Measurements from ENCODE around the gene NEK3. TPM values are rescaled to one million over a fixed set of nuclear protein-coding genes. Genes with fewer than 3 reads are reported as not detected.
"Not testable (repeated sequence)": the region's sequence is repeated elsewhere in the genome, so short reads cannot be mapped to it uniquely, and the experiment has no call there.

The NEK3 gene
- polyA plus RNA-seq, 2 of the 4 experiments (the other 2 are of a cell fraction) = 6.5 to 19.3 TPM

DNA sequence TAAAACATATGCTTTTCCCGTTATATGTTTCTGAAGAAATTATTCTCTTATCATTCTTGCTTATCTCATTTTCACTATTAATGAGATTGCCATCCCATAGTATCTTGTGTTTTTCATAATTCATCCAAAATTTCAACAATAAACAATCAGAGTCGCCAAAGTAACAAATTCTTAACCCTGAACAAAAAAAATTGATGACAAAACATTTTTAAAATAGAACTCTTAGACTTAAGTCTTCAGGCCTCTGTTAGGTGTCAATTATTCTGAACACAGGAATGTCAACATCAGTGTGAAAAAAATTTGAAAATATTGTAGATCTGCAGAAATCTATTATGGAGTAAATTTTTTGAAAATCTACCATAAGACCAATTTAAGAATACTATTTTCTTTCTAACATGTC lies 67.9 kb downstream of the NEK3 start:
- WGBS (ENCODE audit: missing lambda C conversion rate) = 52% methylated on average over 2 of the region's 2 CpGs

DNA sequence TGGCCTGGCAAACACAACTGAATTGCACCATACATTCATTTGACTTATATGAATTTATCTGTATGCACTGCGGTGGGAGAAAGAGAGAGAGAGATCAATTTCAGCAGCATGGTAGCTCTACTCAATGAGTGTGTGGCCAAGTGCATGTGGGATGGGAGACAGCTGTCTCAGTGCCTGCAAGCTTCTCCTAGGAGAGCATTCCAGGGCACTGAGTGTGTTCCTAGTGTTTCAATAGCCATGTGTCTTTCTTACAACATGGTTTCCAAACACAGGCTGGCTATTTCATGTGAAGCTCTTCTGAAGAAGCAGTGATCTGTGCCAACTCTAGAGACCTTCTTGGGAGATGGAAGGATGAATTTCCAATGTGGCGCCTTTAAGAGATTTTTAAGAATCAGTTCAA lies 74.0 kb downstream of the NEK3 start:
- H3K4me2 ChIP-seq = no peak overlapping the region
- CTCF ChIA-PET = no interaction called here
- no peak for ATAC-seq
- H3K9me3 ChIP-seq = no peaks in the 10 kb centered on the region
- DNase-seq (ENCODE audit: low read depth in 1 of 2, low spot score in 1 of 2) = no peak
- H3K27ac ChIP-seq = no peak overlapping the region
- WGBS (ENCODE audit: missing lambda C conversion rate) = 81% methylated on average over 2 of the region's 2 CpGs
- TF ChIP-seq PHF8 (IDR thresholded peaks at IDR 0.05; ENCODE audit: borderline replicate concordance, low read depth) = no peak
- no peak for TF ChIP-seq NR3C1 (IDR thresholded peaks at IDR 0.05)
- TF ChIP-seq ELK1 (IDR thresholded peaks at IDR 0.05; ENCODE audit: low read depth, low read length) = no peak
- TF ChIP-seq HDAC2 (IDR thresholded peaks at IDR 0.05) = no peak
- TF ChIP-seq, protein P1, sequence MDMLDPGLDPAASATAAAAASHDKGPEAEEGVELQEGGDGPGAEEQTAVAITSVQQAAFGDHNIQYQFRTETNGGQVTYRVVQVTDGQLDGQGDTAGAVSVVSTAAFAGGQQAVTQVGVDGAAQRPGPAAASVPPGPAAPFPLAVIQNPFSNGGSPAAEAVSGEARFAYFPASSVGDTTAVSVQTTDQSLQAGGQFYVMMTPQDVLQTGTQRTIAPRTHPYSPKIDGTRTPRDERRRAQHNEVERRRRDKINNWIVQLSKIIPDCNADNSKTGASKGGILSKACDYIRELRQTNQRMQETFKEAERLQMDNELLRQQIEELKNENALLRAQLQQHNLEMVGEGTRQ (IDR thresholded peaks at IDR 0.05) = no peak
- no peak for TF ChIP-seq ZNF302 (CRISPR knock-in tag; IDR thresholded peaks at IDR 0.05)
- TF ChIP-seq GATA3 (IDR thresholded peaks at IDR 0.05; ENCODE audit: borderline replicate concordance) = no peak
- TF ChIP-seq EHF (CRISPR knock-in tag; IDR thresholded peaks at IDR 0.05) = no peak
- no peak for TF ChIP-seq EP300 (IDR thresholded peaks at IDR 0.05)
- TF ChIP-seq, protein P2, sequence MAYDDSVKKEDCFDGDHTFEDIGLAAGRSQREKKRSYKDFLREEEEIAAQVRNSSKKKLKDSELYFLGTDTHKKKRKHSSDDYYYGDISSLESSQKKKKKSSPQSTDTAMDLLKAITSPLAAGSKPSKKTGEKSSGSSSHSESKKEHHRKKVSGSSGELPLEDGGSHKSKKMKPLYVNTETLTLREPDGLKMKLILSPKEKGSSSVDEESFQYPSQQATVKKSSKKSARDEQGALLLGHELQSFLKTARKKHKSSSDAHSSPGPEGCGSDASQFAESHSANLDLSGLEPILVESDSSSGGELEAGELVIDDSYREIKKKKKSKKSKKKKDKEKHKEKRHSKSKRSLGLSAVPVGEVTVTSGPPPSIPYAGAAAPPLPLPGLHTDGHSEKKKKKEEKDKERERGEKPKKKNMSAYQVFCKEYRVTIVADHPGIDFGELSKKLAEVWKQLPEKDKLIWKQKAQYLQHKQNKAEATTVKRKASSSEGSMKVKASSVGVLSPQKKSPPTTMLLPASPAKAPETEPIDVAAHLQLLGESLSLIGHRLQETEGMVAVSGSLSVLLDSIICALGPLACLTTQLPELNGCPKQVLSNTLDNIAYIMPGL (CRISPR knock-in tag; IDR thresholded peaks at IDR 0.05; ENCODE audit: borderline replicate concordance) = no peak
- TF ChIP-seq MAX (IDR thresholded peaks at IDR 0.05) = no peak
- no peak for TF ChIP-seq FOSB (CRISPR knock-in tag; IDR thresholded peaks at IDR 0.05)
- no peak for TF ChIP-seq HEYL (CRISPR knock-in tag; IDR thresholded peaks at IDR 0.05)
- no peak for TF ChIP-seq JUNB (IDR thresholded peaks at IDR 0.05)
- no peak for TF ChIP-seq ZFP36 (IDR thresholded peaks at IDR 0.05; ENCODE audit: borderline replicate concordance, partially characterized antibody)
- no peak for TF ChIP-seq FOXS1 (CRISPR knock-in tag; IDR thresholded peaks at IDR 0.05)
- TF ChIP-seq MYC (IDR thresholded peaks at IDR 0.05; ENCODE audit: borderline replicate concordance, low read length) = no peak
- no peak for TF ChIP-seq KDM1A (IDR thresholded peaks at IDR 0.05; ENCODE audit: low read depth)
- no peaks in the 10 kb centered on the region for H3K4me1 ChIP-seq
- POLR2A ChIA-PET = no interaction called here
- H3K4me3 ChIP-seq = no peak overlapping the region
- FAIRE-seq = no peak

More for the DNA sequence above, 67.9 kb downstream of the NEK3 start:
- no peaks in the 10 kb centered on the region for H3K4me1 ChIP-seq
- FAIRE-seq (no peak), DNase-seq (ENCODE audit: low read depth in 1 of 2, low spot score in 1 of 2) (no peak), ATAC-seq (no peak)
- ChIA-PET POLR2A (no interaction called here), CTCF (no interaction called here)
- no peak overlapping the region for H3K4me2 ChIP-seq
- H3K4me3 ChIP-seq = no peak overlapping the region
- no peaks in the 10 kb centered on the region for H3K9me3 ChIP-seq
- H3K27ac ChIP-seq = no peak overlapping the region
- TF ChIP-seq MAFK (IDR thresholded peaks at IDR 0.05; ENCODE audit: partially characterized antibody) (peak; percentile 44), MYC (IDR thresholded peaks at IDR 0.05; ENCODE audit: borderline replicate concordance, low read length) (no peak)

DNA sequence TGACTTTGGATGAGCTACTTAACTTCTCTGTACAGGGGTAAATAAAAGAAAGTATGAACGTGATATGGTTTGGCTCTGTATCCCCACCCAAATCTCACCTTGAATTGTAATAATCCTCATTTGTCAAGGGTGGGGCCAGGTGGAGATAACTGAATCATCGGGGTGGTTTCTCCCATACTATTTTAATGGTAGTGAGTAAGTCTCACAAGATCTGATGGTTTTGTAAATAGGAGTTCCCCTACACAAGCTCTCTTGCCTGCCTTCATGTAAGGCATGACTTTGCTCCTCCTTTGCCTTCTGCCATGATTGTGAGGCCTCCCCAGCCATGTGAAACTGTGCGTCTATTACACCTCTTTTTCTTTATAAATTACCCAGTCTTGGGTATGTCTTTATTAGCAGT lies 74.4 kb downstream of the NEK3 start:
- H3K4me3 ChIP-seq; H3K4me1 ChIP-seq; H3K4me2 ChIP-seq; H3K9me3 ChIP-seq; POLR2A ChIA-PET; H3K27ac ChIP-seq; DNase-seq (ENCODE audit: low read depth in 1 of 2, low spot score in 1 of 2); CTCF ChIA-PET; FAIRE-seq; ATAC-seq: not testable (repeated sequence)
- 46% methylated on average over 3 of the region's 3 CpGs for WGBS (ENCODE audit: missing lambda C conversion rate)

Other genes with a start within 250 kb of the NEK3 start
- 3.9 and 5.6 TPM in 2 replicates for gene ATP7B, start 148.1 kb downstream of the NEK3 start, polyA plus RNA-seq (2011; rRNA removed)
- 2.6 to 2.9 TPM (median 2.8 TPM) in 3 replicates for gene ATP7B, start 148.1 kb downstream of the NEK3 start, polyA plus RNA-seq (2017; fragmentation: RNase III; extraction: RNeasy Plus Mini Kit Qiagen cat#74134 plus additional on column Dnase treatment)
- 13.0 and 17.2 TPM in 2 replicates for gene ALG11, start 147.2 kb downstream of the NEK3 start, polyA plus RNA-seq (2011; rRNA removed)
- 16.0 to 17.4 TPM (median 16.3 TPM) in 3 replicates for gene ALG11, start 147.2 kb downstream of the NEK3 start, polyA plus RNA-seq (2017; fragmentation: RNase III; extraction: RNeasy Plus Mini Kit Qiagen cat#74134 plus additional on column Dnase treatment)
- 11.6 and 15.1 TPM in 2 replicates for gene UTP14C, start 134.9 kb downstream of the NEK3 start, polyA plus RNA-seq (2011; rRNA removed)
- gene UTP14C, start 134.9 kb downstream of the NEK3 start, polyA plus RNA-seq (2017; fragmentation: RNase III; extraction: RNeasy Plus Mini Kit Qiagen cat#74134 plus additional on column Dnase treatment) = 8.1 to 8.7 TPM (median 8.6 TPM) in 3 replicates
- gene NEK5, start 30.5 kb downstream of the NEK3 start, polyA plus RNA-seq (2011; rRNA removed) = 0.17 and 0.23 TPM in 2 replicates
- gene NEK5, start 30.5 kb downstream of the NEK3 start, polyA plus RNA-seq (2017; fragmentation: RNase III; extraction: RNeasy Plus Mini Kit Qiagen cat#74134 plus additional on column Dnase treatment) = 0.08 to 0.16 TPM (median 0.09 TPM) in 3 replicates
- 5.4 and 5.9 TPM in 2 replicates for gene THSD1, start 246.6 kb upstream of the NEK3 start, polyA plus RNA-seq (2011; rRNA removed)
- 6.1 to 8.3 TPM (median 6.5 TPM) in 3 replicates for gene THSD1, start 246.6 kb upstream of the NEK3 start, polyA plus RNA-seq (2017; fragmentation: RNase III; extraction: RNeasy Plus Mini Kit Qiagen cat#74134 plus additional on column Dnase treatment)